H1 (cell line): ENCODE results near the gene ARL14. TPM values are rescaled to one million over a fixed set of nuclear protein-coding genes. Genes with fewer than 3 reads are reported as not detected.

Experiments used
- CTCF ChIA-PET: fragments of 300-600 bp; sonication (Branson Sonifier 250); formaldehyde crosslinking; loops from one replicate; lab custom pipeline; 2021; ENCODE audit not compliant: partially characterized antibody; lab: Charles Lee
- POLR2A ChIA-PET: fragments of 300-600 bp; sonication (Branson Sonifier 250); formaldehyde crosslinking; loops from one replicate; lab custom pipeline; 2021; ENCODE audit warnings: inconsistent platforms; ENCODE audit not compliant: partially characterized antibody; lab: Charles Lee
- DNase-seq, 2 experiments: peaks; one replicate each; pipeline versions ENCODE4 v3.0.0 to v3.0.0-alpha.2; 2010 to 2022; ENCODE audit warnings: low spot score in 2 of 2, low read depth in 1 of 2, mixed read lengths in 1 of 2
- FAIRE-seq: peaks from 2 replicates; lab custom pipeline; 2011; peaks lifted over from hg19 to GRCh38; lab: Jason Lieb, UNC
- H2AFZ ChIP-seq: 2 replicates; pipeline ENCODE4 v1.8.1; 2012; ENCODE audit warnings: low read length, inconsistent platforms
- H2AK5ac ChIP-seq: 2 replicates; pipeline ENCODE4 v1.6.1; 2013; ENCODE audit warnings: low read depth, low read length
- H2BK120ac ChIP-seq: replicated peaks from 2 replicates; pipeline ENCODE3; 2013; ENCODE audit warnings: low read depth, low read length, inconsistent platforms
- H2BK12ac ChIP-seq: 2 replicates; pipeline ENCODE4 v1.6.1; 2013; ENCODE audit warnings: low read depth, low read length
- H2BK15ac ChIP-seq: 2 replicates; pipeline ENCODE4 v1.6.1; 2013; ENCODE audit warnings: low read length
- H2BK20ac ChIP-seq: 2 replicates; pipeline ENCODE4 v1.6.1; 2013; ENCODE audit warnings: low read length
- H2BK5ac ChIP-seq: 2 replicates; pipeline ENCODE4 v1.6.1; 2013; ENCODE audit warnings: low read depth, low read length
- H3K14ac ChIP-seq: 2 replicates; pipeline ENCODE4 v1.6.1; 2013; ENCODE audit warnings: inconsistent platforms; ENCODE audit not compliant: insufficient read length
- H3K18ac ChIP-seq: 2 replicates; pipeline ENCODE4 v1.6.1; 2013; ENCODE audit warnings: low read length; ENCODE audit errors: extremely low read depth
- H3K23ac ChIP-seq: 2 replicates; pipeline ENCODE4 v1.6.1; 2013; ENCODE audit warnings: inconsistent platforms; ENCODE audit not compliant: insufficient read length
- H3K23me2 ChIP-seq: 2 replicates; pipeline ENCODE4 v1.6.1; 2013; ENCODE audit warnings: low read depth, low read length
- H3K27ac ChIP-seq: 2 replicates; pipeline ENCODE4 v1.6.1; 2011; ENCODE audit warnings: low read depth, low read length, inconsistent platforms
- H3K27me3 ChIP-seq, 4 experiments: replicated peaks in 1 of 4; 1 replicate in 1 of 4; 2 replicates in 3 of 4; pipeline versions ENCODE4 v1.6.1 to v1.8.1; 2011 to 2013; ENCODE audit warnings: low read length in 3 of 4, mild to moderate bottlenecking in 3 of 4, inconsistent platforms in 2 of 4, mixed read lengths in 2 of 4, moderate library complexity in 1 of 4; ENCODE audit not compliant: control insufficient read depth in 3 of 4, insufficient read depth in 3 of 4; ENCODE audit errors: extremely low read depth in 1 of 4
- H3K36me3 ChIP-seq, 4 experiments: 2 replicates each; pipeline versions ENCODE4 v1.6.1 to v1.8.1; 2011 to 2013; ENCODE audit warnings: mild to moderate bottlenecking in 4 of 4, low read length in 3 of 4, moderate library complexity in 2 of 4, control low read depth in 1 of 4, inconsistent platforms in 1 of 4; ENCODE audit not compliant: insufficient read depth in 4 of 4, control insufficient read depth in 2 of 4
- H3K4ac ChIP-seq: replicated peaks from 2 replicates; pipeline ENCODE3; 2013; ENCODE audit warnings: low read length, low read depth, mixed read lengths, inconsistent platforms; ENCODE audit not compliant: insufficient read length
- H3K4me1 ChIP-seq, 4 experiments: replicated peaks in 1 of 4; 1 replicate in 1 of 4; 2 replicates in 3 of 4; pipeline versions ENCODE4 v1.6.1 to v1.8.1; 2011 to 2013; ENCODE audit warnings: low read length in 3 of 4, inconsistent platforms in 2 of 4, mixed read lengths in 1 of 4; ENCODE audit not compliant: insufficient read depth in 4 of 4, control insufficient read depth in 3 of 4
- H3K4me2 ChIP-seq, 2 experiments: 2 replicates each; pipeline versions ENCODE4 v1.6.1 to v1.8.1; 2011 to 2013; ENCODE audit warnings: low read depth in 2 of 2, low read length in 2 of 2, control low read depth in 1 of 2, inconsistent platforms in 1 of 2, mild to moderate bottlenecking in 1 of 2; ENCODE audit not compliant: insufficient read depth in 1 of 2
- H3K4me3 ChIP-seq, 4 experiments: fragments of 200-600, 300-600 bp in 1 of 4; sonication (generic), shearing (Covaris generic), sonication (Bioruptor Twin) in 1 of 4; 2 replicates each; pipeline versions ENCODE4 v1.5.1 to v1.8.1; 2011 to 2016; ENCODE audit warnings: low read length in 4 of 4, low read depth in 3 of 4, control low read depth in 2 of 4, inconsistent platforms in 2 of 4, mild to moderate bottlenecking in 2 of 4, mixed read lengths in 1 of 4, moderate library complexity in 1 of 4; ENCODE audit not compliant: insufficient read depth in 2 of 4; ENCODE audit errors: extremely low read depth in 1 of 4
- H3K56ac ChIP-seq: replicated peaks from 2 replicates; pipeline ENCODE3; 2013; ENCODE audit warnings: low read depth, mild to moderate bottlenecking, mixed read lengths, low read length, inconsistent platforms; ENCODE audit not compliant: insufficient read length
- H3K79me1 ChIP-seq: 2 replicates; pipeline ENCODE4 v1.6.1; 2013; ENCODE audit warnings: low read depth, low read length, control low read depth
- H3K79me2 ChIP-seq, 2 experiments: 2 replicates each; pipeline versions ENCODE4 v1.6.1 to v1.8.1; 2012 to 2013; ENCODE audit warnings: low read length in 2 of 2, mild to moderate bottlenecking in 2 of 2, inconsistent platforms in 1 of 2; ENCODE audit not compliant: insufficient read depth in 2 of 2, control insufficient read depth in 1 of 2
- H3K9ac ChIP-seq, 4 experiments: replicated peaks in 1 of 4; 1 replicate in 1 of 4; 2 replicates in 3 of 4; pipeline versions ENCODE4 v1.6.1 to v1.8.1; 2011 to 2013; ENCODE audit warnings: low read depth in 3 of 4, low read length in 3 of 4, control low read depth in 2 of 4, mild to moderate bottlenecking in 2 of 4, moderate library complexity in 2 of 4, inconsistent platforms in 1 of 4; ENCODE audit errors: extremely low read depth in 1 of 4
- H3K9me3 ChIP-seq, 2 experiments: 2 replicates each; pipeline versions ENCODE4 v1.6.1 to v1.8.1; 2012 to 2013; ENCODE audit warnings: mild to moderate bottlenecking in 2 of 2, moderate library complexity in 2 of 2, control low read depth in 1 of 2, inconsistent platforms in 1 of 2, low read depth in 1 of 2, low read length in 1 of 2, mixed read lengths in 1 of 2; ENCODE audit not compliant: insufficient read depth in 2 of 2
- H4K20me1 ChIP-seq, 2 experiments: replicated peaks in 1 of 2; 2 replicates each; pipeline versions ENCODE3 to v1.8.1; 2011 to 2013; ENCODE audit warnings: inconsistent platforms in 2 of 2, low read length in 2 of 2, mild to moderate bottlenecking in 1 of 2; ENCODE audit not compliant: insufficient read depth in 2 of 2, control insufficient read depth in 1 of 2
- H4K5ac ChIP-seq: 2 replicates; pipeline ENCODE4 v1.6.1; 2013; ENCODE audit warnings: low read length, low read depth, mixed read lengths, inconsistent platforms; ENCODE audit not compliant: insufficient read length
- H4K8ac ChIP-seq: 2 replicates; pipeline ENCODE4 v1.8.0; 2013; ENCODE audit warnings: mild to moderate bottlenecking, moderate library complexity, low read length, inconsistent platforms; ENCODE audit not compliant: insufficient read depth; ENCODE audit errors: extremely low read depth
- H4K91ac ChIP-seq: replicated peaks from 2 replicates; pipeline ENCODE3; 2013; ENCODE audit warnings: low read length, mixed read lengths, inconsistent platforms; ENCODE audit not compliant: insufficient read length
- EGR1 ChIP-seq: IDR thresholded peaks from 2 replicates; pipeline ENCODE4 v1.6.1; 2011; ENCODE audit warnings: low read depth, low read length, borderline replicate concordance
- TEAD4 ChIP-seq: IDR thresholded peaks from 2 replicates; pipeline ENCODE4 v1.6.1; 2012; ENCODE audit warnings: low read depth, low read length, inconsistent platforms, mixed read lengths
- polyA plus RNA-seq, 7 experiments: library from polyadenylated mRNA; depleted of rRNA in 3 of 7; stranded (reverse) in 5 of 7; unstranded in 2 of 7; fragments of >200 nt in 5 of 7; fragments of 200-250 nt in 2 of 7; gene quantifications; 1 replicate in 5 of 7; 2 replicates in 1 of 7; 4 replicates in 1 of 7; pipeline versions ENCODE4 v1.2.1 to v1.2.3, GENCODE V29; 2011 to 2013; ENCODE audit warnings: missing spikeins in 2 of 7, mixed read lengths in 2 of 7
- total RNA-seq: library from RNA; stranded (reverse); fragmentation: NEBNext Ultra II Directional; extraction: Animal tissue kit (Norgen Biotek cat#: 25700); gene quantifications from 2 replicates; pipeline ENCODE4 v1.2.1, GENCODE V29; 2021

ARL14 gene
- total and polyA plus RNA-seq, 2 of the 8 experiments (the other 6 are each of a cell fraction or from before 2014, with no cell fraction given): not detected

DNA sequence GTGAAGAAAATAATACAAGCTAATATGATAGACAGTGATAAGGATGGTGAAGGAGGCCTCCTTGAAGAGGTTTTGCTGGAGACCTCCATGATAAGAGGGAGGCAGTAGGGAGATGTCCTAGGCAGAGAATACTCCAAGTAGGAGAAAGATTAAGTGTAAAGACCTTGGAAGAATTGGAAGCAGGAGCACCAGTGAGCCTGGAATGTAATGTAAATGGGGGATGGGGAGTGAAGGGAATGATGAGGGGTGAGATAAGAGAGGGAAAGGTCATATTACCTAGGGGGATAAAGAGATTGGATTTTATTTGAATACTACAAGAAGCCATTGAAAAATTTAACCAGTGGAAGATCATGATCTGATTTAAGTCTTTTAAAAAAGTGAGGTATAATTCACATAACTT, 41.7 kb upstream of the ARL14 start:
- H3K23ac ChIP-seq: no peak overlapping the region
- no peak overlapping the region for H2BK20ac ChIP-seq
- H3K9ac ChIP-seq: no peak overlapping the region
- H4K91ac ChIP-seq: no peak overlapping the region
- DNase-seq (no peak), FAIRE-seq (no peak)
- no peaks in the 10 kb centered on the region for H3K79me2 ChIP-seq
- H2AFZ ChIP-seq: no peak overlapping the region
- no peak overlapping the region for H3K4me3 ChIP-seq
- H3K56ac ChIP-seq: no peak overlapping the region
- no peak overlapping the region for H3K18ac ChIP-seq
- H3K4me2 ChIP-seq: no peak overlapping the region
- no peak overlapping the region for H2BK15ac ChIP-seq
- no peaks in the 10 kb centered on the region for H3K27me3 ChIP-seq
- ChIA-PET POLR2A (no interaction called here), CTCF (interaction anchor here (1.0 to 1.9 kb wide), 3 partner anchors 9 to 51 kb away, joined by 3 to 5 read pairs (median 5); no protein-coding TSS in a partner anchor)
- H3K23me2 ChIP-seq: no peaks in the 10 kb centered on the region
- TF ChIP-seq EGR1 (no peak), TEAD4 (peak; percentile 68)
- H3K4me1 ChIP-seq: no peaks in the 10 kb centered on the region
- no peak overlapping the region for H3K14ac ChIP-seq
- no peak overlapping the region for H2BK5ac ChIP-seq
- no peak overlapping the region for H2BK120ac ChIP-seq
- H3K79me1 ChIP-seq: no peaks in the 10 kb centered on the region
- H3K36me3 ChIP-seq: no peaks in the 10 kb centered on the region
- H3K4ac ChIP-seq: no peak overlapping the region
- no peak overlapping the region for H4K8ac ChIP-seq
- H2AK5ac ChIP-seq: no peak overlapping the region
- no peak overlapping the region for H3K27ac ChIP-seq
- H2BK12ac ChIP-seq: no peak overlapping the region
- no peak overlapping the region for H4K5ac ChIP-seq
- no peaks in the 10 kb centered on the region for H4K20me1 ChIP-seq
- H3K9me3 ChIP-seq: no peaks in the 10 kb centered on the region
